WTC11 (cell line): ENCODE results near the gene SIKE1. TPM values are rescaled to one million over a fixed set of nuclear protein-coding genes. Genes with fewer than 3 reads are reported as not detected.

Experiments used
- ATAC-seq: fragments of 200-7000 bp; cut with Tn5 transposase; 2 replicates; pipeline ENCODE4 v1.10.0; 2021; ENCODE audit warnings: mild to moderate bottlenecking, moderate library complexity
- CTCF ChIA-PET: fragments of 300-600 bp; sonication (Branson Sonifier 250); formaldehyde crosslinking; loops from one replicate; lab custom pipeline; 2021; ENCODE audit warnings: antibody characterized with exemption; lab: Charles Lee
- POLR2A ChIA-PET: fragments of 350-600 bp; sonication (Branson Sonifier 250); formaldehyde crosslinking; loops from one replicate; lab custom pipeline; 2021; ENCODE audit warnings: antibody characterized with exemption; lab: Charles Lee
- DNase-seq: peaks from one replicate; pipeline ENCODE4 v3.0.0; 2021; ENCODE audit warnings: low spot score
- H3K27ac Mint-ChIP-seq: 2 replicates; pipeline ENCODE4 v1.8.0; 2021; ENCODE audit warnings: mixed read lengths
- H3K27me3 Mint-ChIP-seq: 2 replicates; pipeline ENCODE4 v1.8.0; 2021; ENCODE audit warnings: low read depth, mild to moderate bottlenecking, moderate library complexity, mixed read lengths
- H3K36me3 Mint-ChIP-seq: 2 replicates; pipeline ENCODE4 v1.8.0; 2021; ENCODE audit warnings: mixed read lengths
- H3K4me1 Mint-ChIP-seq: 2 replicates; pipeline ENCODE4 v1.8.0; 2022; ENCODE audit warnings: mixed read lengths
- H3K4me3 Mint-ChIP-seq: 2 replicates; pipeline ENCODE4 v1.8.0; 2021; ENCODE audit warnings: mild to moderate bottlenecking, moderate library complexity, mixed read lengths
- H3K9me3 Mint-ChIP-seq: 2 replicates; pipeline ENCODE4 v1.8.0; 2021; ENCODE audit warnings: mixed read lengths
- AFF4 ChIP-seq: sonication (generic); formaldehyde crosslinking; IDR thresholded peaks from 2 replicates; pipeline ENCODE4 v1.8.1; 2023; ENCODE audit warnings: mild to moderate bottlenecking, missing genetic modification reagents, borderline replicate concordance
- ATF1 ChIP-seq: sonication (generic); formaldehyde crosslinking; IDR thresholded peaks from 2 replicates; pipeline ENCODE4 v1.8.1; 2023; ENCODE audit warnings: mild to moderate bottlenecking, moderate library complexity, missing genetic modification reagents
- E2F1 ChIP-seq: sonication (generic); formaldehyde crosslinking; IDR thresholded peaks from 2 replicates; pipeline ENCODE4 v1.8.0; 2022; ENCODE audit warnings: mild to moderate bottlenecking, missing genetic modification reagents
- ELF4 ChIP-seq: sonication (generic); formaldehyde crosslinking; IDR thresholded peaks from 2 replicates; pipeline ENCODE4 v1.8.1; 2022; ENCODE audit warnings: low read depth, mild to moderate bottlenecking, moderate library complexity, missing genetic modification reagents
- HMGXB4 ChIP-seq: sonication (generic); formaldehyde crosslinking; IDR thresholded peaks from 2 replicates; pipeline ENCODE4 v1.8.1; 2023; ENCODE audit warnings: mild to moderate bottlenecking, moderate library complexity, missing genetic modification reagents
- IRF2 ChIP-seq: sonication (generic); formaldehyde crosslinking; IDR thresholded peaks from 2 replicates; pipeline ENCODE4 v1.8.0; 2022; ENCODE audit warnings: low read depth, missing genetic modification reagents, borderline replicate concordance
- JAZF1 ChIP-seq: fragments of 250-450 bp; sonication (Bioruptor Pico); IDR thresholded peaks from 2 replicates; pipeline ENCODE4 v1.9.0; 2021; ENCODE audit warnings: moderate library complexity, mild to moderate bottlenecking, inconsistent platforms
- MXD4 ChIP-seq: fragments of 250-450 bp; sonication (Bioruptor Pico); IDR thresholded peaks from 2 replicates; pipeline ENCODE4 v1.8.0; 2021; ENCODE audit warnings: mild to moderate bottlenecking, moderate library complexity, borderline replicate concordance
- NFYB ChIP-seq: sonication (generic); formaldehyde crosslinking; conservative IDR thresholded peaks from 2 replicates; pipeline ENCODE4 v1.8.0; 2022; ENCODE audit warnings: low read depth, missing genetic modification reagents
- NR2C2 ChIP-seq: sonication (generic); formaldehyde crosslinking; IDR thresholded peaks from 2 replicates; pipeline ENCODE4 v1.8.0; 2022; ENCODE audit warnings: mild to moderate bottlenecking, missing genetic modification reagents
- PREB ChIP-seq: sonication (generic); formaldehyde crosslinking; IDR thresholded peaks from 2 replicates; pipeline ENCODE4 v1.8.1; 2022; ENCODE audit warnings: mild to moderate bottlenecking, missing genetic modification reagents, moderate library complexity, borderline replicate concordance
- PRRX2 ChIP-seq: fragments of 250-450 bp; sonication (Bioruptor Pico); IDR thresholded peaks from 2 replicates; pipeline ENCODE4 v1.8.0; 2021; ENCODE audit warnings: mild to moderate bottlenecking
- ZBTB43 ChIP-seq: sonication (generic); formaldehyde crosslinking; IDR thresholded peaks from 2 replicates; pipeline ENCODE4 v1.8.1; 2023; ENCODE audit warnings: mild to moderate bottlenecking, missing genetic modification reagents
- ZNF281 ChIP-seq: sonication (generic); formaldehyde crosslinking; IDR thresholded peaks from 2 replicates; pipeline ENCODE4 v1.8.0; 2023; ENCODE audit warnings: mild to moderate bottlenecking, missing genetic modification reagents
- ZSCAN18 ChIP-seq: fragments of 250-450 bp; sonication (Bioruptor Pico); IDR thresholded peaks from 2 replicates; pipeline ENCODE4 v2.1.2; 2022; ENCODE audit warnings: mild to moderate bottlenecking, moderate library complexity
- total RNA-seq: library from RNA; stranded (reverse); gene quantifications from 3 replicates; pipeline ENCODE4 v1.2.3, GENCODE V29; 2021

The SIKE1 gene
- total RNA-seq, 1 experiment from 2014 or later: 68.7 TPM

GRCh38 chr1:114749835-114750234 lies 30.6 kb downstream of the SIKE1 start:
- no peak overlapping the region for H3K4me3 Mint-ChIP-seq
- ATAC-seq (no peak), DNase-seq (no peak)
- H3K27ac Mint-ChIP-seq: no peak overlapping the region
- peaks cover 34% of the 10 kb centered on the region for H3K4me1 Mint-ChIP-seq
- H3K27me3 Mint-ChIP-seq: no peaks in the 10 kb centered on the region
- ChIA-PET CTCF (no interaction called here), POLR2A (no interaction called here)
- TF ChIP-seq ZBTB43 (CRISPR knock-in tag) (no peak), ZNF281 (CRISPR knock-in tag) (no peak), PREB (CRISPR knock-in tag) (no peak), JAZF1 (no peak), NR2C2 (no peak), NFYB (no peak), ELF4 (CRISPR knock-in tag) (no peak), HMGXB4 (CRISPR knock-in tag) (no peak), ATF1 (no peak), ZSCAN18 (CRISPR knock-in tag) (no peak), E2F1 (CRISPR knock-in tag) (no peak), IRF2 (CRISPR knock-in tag) (no peak), MXD4 (no peak), PRRX2 (CRISPR knock-in tag) (no peak), AFF4 (CRISPR knock-in tag) (no peak)
- no peaks in the 10 kb centered on the region for H3K9me3 Mint-ChIP-seq
- H3K36me3 Mint-ChIP-seq: peaks cover 43% of the 10 kb centered on the region
